GM21447 (cell line): Measurements from ENCODE around the gene SEMA3C.
"Not testable (repeated sequence)": the region's sequence is repeated elsewhere in the genome, so short reads cannot be mapped to it uniquely, and the experiment has no call there.

Experiments used
- ATAC-seq: cut with Tn5 transposase; IDR thresholded peaks from one replicate; pipeline ENCODE4 v1.9.1; 2021; ENCODE audit not compliant: unreplicated experiment

SEMA3C gene

DNA sequence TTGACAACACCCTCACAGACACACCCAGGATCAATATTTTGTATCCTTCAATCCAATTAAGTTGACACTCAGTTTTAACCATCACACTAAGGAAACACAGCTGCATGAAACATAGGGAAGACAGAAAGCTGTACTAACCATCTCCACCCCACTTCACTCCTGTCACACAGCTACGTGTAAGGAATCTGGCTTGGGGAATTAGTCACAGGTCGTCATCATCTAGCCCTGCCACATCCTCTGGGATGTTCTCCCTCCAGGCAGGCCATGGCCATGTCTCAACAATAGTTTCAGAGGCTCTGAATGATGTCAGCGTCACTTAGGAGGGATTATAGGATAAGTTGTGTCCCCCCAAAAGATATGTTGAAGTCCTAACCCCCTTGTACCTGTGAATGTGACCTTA lies 10.8 kb upstream of the SEMA3C start:
- no peak for ATAC-seq

DNA sequence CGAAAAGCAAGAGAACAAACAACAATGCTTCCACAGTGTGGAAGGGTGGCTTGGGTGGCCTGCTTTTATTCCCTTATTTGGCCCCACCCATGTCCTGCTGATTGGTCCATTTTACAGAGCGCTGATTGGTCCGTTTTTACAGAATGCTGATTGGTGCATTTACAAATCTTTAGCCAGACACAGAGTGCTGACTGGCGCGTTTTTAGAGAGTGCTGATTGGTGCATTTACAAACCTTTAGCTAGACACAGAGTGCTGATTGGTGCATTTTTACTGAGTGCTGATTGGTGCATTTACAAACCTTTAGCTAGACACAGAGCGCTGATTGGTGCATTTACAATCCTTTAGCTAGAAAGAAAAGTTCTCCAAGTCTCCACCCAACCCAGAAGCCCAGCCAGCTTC lies 8.1 kb upstream of the SEMA3C start:
- not testable (repeated sequence) for ATAC-seq

DNA sequence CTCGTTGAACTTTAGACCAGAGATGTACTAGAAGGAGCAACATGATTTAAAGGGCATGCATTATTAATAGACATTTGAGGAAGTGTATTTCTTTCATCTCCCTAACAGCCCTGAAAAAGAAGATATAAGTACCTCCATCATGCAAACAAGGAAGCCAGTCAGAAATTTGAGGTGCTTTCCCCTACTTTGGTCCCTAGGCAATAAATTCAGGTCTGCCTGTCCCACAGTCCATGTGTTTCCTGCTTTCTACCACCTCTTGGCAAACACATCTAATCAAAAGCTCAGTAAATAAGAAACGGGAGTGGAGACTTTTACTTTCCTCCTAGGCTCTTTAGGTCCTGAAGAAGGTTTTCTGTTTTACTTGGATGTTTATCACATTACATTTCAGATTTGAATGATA lies 5.2 kb upstream of the SEMA3C start:
- ATAC-seq, result no peak

DNA sequence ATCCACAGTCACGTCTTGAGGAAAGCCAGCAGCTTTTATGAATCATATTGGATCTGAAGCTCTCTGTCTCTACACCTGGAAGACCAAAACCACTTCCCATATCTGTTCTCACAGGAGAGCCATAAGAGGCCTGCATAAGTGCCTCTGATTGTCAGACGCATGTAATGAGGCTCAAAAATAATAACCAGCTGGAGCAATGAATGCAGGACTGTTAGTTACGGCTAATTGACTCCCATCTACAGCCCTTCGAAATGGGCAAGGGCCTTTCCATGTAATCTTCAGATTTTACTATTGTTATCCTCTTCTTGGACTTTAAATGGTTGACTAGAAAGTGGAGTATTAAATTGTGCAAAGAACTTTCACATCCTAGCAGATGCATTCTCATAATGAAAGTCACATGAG lies 4.4 kb upstream of the SEMA3C start:
- ATAC-seq, result no peak

DNA sequence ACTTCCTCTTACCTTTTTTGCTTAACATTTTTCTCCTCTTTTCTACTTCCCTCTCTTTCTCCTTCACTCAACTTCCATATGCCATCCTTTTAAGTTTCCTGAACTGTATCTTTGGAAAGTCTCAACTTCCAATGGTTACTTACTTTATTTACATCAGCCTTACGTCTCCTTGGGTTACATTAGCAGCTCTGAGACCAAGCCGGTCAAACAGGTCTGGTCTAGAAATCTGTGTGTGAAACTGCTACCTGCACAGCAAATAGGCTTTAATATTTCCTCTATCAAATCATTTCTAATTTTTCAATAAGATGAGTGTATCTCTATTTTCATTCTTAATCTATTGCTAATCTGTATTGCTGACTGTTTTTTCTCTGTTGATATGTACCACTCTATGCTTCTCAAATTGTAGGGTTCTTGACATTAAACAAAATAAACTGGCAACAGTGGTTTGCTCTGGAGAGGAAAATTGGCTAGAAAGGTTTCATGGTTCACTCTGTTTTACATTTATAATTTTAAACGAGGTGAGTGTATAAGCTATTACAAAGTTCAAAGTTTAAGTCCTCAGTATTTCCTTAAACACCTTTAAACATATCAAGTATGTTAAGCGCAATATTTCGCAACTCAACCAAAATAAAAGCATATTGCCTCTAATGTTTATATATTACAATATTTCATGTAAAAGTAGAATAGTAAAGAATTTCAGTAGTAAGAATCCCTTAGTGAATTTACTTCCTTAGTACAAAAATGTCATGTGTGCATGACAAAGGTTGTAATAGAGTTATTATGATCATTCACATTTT lies 3.6 kb upstream of the SEMA3C start:
- no peak for ATAC-seq

DNA sequence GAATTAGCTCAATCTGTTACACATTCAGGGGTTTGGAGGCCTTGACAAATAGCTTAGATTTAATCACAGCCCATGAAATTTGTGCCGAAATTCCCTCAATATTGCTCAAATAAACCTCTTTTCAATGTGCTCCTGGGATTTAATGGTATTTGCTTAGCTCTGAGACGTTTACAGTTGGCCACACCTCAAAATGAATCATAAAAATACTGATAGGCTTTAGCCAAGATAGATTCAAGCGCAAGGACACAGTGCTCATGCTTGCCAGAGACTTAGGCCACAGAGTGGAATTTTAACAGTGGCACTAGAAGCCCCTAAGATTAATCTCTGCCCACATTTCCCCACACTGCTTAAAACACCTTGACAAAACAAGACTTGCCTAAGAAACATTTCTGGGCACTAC lies 2.3 kb upstream of the SEMA3C start:
- no peak for ATAC-seq

DNA sequence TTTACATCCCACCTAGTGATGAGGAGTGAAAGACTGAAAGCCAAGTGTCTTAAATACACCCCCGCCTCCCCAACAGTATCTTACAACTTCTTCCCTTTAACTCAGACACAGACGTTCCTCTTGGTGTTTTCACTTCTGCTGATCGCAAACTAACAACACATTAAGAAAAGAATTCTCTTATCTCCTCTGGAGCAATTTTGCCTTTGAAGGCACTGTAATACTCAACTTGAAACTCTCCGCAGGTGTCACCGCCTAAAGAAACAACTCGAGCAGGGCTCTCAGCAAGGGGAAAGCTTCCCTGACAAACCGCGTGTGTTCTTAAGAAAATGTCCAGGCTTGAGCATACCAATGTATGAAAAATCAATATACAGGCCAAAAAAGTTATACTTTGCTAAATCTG lies 452 bp downstream of the SEMA3C start:
- ATAC-seq, result no peak

DNA sequence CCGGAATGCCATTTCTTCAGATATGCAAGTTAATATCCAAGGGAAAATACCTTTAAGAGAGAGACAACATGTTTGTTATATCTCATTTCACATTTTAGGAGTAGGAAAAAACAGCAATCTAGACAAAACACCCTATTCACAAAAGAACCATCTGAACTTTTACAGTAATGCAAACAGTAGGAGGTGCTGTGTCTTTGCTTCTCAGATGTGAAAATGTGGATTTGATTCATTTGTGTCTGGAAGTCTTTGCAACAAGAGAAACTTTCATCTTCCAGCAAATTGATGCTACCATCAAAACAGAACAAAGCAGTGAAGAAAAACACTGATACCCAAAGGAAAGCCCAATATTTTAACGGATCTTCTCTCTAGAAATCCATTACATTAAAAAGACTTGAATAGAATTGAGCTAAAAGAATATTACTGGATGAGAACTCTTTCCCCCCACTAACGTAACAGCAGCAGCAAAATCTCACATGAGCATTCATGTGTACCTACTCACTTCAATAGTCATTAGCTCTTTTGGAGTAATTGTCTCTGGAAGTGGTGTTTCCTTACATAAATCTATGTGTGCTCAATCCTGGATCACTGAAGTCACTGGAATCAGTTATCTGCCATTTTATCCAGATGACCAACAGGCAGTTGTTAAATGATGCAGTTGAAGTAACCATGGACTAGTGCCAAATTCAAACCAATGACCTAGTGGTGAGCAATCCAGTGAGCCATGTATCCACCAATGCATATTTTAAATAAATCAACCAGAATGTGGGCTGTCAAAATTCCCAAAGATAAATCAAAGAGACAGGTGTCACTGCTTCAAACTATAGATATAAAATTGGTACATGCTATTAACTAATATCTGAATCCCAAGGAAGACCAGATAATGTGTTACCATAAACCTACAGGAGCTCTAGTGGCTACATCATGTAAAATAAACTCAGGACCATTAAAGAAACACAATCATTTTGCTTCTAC lies 1.8 kb downstream of the SEMA3C start:
- no peak for ATAC-seq

DNA sequence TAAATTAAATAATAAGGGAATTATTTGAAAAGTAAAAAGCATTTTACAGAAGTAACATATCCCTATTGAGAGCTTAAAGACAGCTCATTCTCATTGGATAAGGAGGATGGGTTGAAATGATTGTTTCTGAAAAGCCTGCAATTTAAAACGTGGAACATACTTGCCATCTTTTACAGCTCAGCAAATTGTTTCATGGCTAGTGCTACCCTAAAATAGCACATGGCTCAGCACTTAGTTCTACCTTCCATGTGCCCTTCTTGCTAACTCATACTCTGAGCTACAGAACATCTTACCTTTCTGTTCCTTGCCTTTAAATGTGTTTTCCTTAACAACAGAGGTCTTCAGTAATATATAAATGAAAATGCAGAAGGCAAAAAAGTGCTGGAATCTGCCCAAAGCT lies 8.6 kb downstream of the SEMA3C start:
- no peak for ATAC-seq

DNA sequence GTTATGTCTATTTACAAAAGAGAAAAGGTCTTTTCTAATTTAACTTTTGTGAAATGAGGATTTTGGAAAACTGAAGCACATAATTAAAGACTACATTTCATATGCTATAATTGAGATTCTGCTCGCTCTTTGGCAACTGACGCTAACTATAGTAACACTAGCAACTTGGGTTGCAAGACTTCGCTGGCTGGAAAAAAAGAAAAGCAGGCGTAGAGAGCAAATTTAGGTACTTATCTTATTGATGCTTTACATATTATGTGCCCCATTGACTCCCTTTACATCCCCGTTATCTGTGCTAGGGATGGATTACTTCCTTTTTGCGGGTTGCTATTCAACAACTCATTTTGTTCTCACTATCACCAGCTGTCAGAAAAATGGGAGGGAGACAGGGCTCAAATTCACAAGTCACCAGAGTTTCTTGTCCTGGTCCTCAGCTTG lies 10.5 kb downstream of the SEMA3C start:
- ATAC-seq, result no peak

DNA sequence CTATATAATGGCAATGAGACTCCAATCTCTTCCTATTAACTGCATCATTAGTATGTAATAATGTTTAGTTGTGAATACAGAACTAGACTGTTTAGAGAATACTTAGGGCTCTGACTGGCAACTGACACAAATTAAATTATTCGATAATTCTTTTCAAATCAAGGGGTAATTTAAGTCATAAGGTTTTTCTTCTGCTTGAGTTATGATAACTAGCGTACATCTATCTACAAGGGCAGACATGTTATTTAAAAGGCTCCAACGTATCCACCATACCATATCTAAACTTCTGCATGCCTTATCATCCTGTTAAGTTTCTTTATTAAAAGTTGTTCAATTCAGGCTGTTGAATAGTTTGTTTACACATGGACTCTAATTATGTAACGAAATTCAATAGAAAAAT lies 11.2 kb downstream of the SEMA3C start:
- no peak for ATAC-seq

DNA sequence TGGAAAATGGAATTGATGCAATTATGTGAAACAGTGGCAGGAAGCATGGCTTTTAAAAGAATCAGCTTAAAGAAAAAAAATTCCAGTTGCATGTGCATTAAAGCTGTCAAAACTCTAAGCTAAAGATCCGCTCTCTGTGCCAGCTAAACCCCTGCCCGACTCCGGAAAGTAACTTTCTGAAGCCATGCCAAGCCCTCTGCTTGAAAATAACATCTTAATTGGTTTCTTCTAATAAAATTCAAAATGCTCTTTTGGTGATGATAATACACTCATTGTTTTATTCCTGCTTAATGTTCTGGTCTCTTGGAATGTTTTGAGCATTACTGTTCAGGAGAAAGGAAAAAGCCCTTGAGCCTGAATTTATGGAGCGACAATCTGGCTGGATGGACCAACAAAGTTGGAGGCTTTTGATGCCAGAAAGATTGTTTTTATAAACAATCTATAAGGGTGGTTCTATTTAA lies 11.7 kb downstream of the SEMA3C start:
- no peak for ATAC-seq

DNA sequence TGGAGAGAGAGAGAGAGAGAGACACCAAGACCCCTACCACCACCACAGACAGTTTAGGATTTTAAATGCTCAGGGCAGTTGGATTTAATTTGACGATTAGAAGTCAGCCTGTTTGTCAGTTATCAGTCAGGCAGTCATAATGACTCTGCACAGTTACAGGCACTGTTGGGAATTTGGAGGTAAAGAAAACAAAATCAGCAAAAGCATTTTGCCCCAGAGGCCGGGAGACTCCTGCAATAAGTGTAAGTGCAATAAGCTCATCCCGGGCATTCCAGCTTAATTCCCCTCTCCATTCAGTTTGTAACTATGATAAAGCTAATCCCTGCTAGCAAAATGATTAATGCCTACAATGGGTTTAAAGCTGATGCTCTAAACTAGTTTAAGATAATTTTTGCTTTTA lies 13.5 kb downstream of the SEMA3C start:
- no peak for ATAC-seq

DNA sequence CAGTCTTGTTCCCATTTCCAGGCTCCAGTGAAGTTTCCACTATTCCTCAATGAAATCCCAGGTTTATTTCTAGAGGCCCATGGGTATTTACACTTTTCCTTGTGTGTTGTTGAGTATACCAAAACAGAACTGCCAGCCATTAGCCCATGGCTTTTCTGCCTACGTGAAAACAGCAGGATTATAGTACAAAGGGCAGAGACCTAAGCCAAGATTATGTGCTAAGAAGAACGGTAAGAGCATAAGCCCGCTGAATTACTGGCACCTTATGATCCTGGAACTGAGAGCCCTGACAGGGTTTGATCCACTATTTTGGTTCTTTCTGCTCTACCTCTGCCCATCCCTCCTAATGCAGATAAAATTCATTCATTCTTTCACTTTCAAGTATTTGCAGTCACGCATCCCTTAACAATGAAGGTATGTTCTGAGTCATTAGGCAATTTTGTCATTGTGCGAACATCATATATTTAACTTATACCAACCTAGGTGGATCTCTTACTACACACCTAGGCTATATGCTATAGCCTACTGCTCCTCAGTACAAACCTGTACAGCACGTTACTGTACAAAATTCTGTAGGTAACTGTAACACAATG lies 16.0 kb downstream of the SEMA3C start:
- no peak for ATAC-seq

DNA sequence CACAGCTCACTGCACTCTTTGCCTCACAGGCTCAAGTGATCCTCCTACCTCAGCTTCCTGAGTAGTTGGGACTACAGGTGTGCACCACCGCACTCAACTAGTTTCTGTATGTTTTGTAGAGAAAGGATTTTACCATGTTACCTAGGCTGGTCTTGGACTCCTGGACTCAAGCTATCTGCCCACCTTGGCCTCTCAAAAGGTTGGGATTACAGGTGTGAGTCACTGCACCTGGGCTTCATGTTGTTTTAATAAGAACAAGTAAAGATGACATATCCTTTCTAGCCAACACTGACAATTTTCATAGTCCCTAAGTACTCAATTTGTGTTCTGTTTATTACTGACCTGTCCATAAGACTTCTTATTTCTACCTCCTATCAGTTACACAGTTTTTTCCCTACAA lies 16.8 kb downstream of the SEMA3C start:
- ATAC-seq, result no peak

DNA sequence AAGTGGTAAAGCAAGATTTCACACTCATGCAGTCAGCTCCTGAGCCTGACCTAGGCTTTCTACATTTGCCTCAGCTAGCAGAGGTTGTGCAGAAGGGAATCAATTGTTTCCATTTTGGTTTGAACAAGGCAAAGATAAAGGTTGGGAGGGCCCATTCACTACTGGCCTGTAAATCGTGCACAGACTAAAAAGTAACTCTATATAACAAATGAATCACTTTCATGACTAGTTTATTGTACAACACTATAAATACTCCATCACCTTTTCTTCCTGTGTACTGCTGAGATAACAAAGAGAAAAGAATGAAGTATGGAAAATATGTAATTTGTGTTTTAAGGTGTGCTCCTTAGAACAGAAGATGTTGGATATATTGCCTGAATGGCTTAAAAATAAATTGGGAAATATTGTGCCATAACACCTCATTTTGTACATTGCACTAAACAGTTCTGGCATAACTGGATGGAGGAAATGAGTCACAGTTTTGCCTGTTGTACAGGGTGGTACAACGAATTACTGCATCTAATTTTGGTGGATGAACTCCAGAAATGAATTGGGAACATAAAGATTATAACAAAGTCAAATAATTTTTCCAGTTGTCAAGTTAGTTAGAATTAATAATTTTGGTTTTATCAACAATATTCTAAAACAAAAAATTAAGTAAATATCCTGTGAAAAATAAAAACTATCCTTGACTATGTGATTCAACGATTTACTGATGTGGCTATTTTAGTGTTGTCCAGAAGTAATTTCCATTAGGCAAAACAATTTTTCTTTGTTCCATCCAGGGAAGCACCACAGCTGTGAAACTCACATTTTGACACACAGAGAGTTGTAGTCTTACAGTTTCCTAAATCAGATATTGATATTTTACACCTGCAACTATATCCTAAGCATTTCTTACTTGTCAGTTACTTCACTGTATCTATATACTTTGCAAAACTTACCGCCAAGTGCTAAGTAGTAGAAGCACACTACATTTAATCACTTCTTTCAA lies 18.0 kb downstream of the SEMA3C start:
- no peak for ATAC-seq

DNA sequence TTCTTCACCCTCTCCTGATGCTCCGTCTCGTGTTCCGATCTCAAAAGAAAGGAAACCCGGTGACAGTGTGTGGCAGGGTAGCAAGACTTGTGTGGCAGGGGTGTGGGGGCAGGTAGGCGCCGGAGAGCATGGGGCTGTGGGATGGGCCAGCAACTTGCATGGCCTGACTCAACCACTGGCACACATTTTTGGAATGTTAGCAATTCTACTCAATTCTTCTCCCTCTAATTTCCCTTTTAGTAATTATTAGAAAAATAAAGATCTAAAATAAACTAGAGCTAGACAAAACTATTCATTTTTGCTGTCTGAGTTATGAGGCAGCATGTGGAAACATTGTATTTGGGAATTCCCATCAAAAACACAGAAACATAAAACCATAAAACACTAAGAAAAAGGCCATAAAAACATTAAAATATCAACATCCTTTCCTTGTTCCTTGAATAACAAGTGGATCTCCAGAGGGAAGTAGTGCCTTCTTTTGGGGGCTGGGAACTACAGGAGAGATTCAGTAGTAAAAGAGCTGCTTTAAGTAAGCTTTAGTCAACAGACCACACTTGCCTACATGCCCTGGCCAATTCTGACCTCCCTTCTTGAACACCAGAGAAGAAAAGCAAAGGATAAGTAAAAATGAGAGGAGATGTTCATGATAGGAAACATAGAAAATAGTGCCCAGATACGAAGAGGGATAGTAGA lies 21.8 kb downstream of the SEMA3C start:
- no peak for ATAC-seq

DNA sequence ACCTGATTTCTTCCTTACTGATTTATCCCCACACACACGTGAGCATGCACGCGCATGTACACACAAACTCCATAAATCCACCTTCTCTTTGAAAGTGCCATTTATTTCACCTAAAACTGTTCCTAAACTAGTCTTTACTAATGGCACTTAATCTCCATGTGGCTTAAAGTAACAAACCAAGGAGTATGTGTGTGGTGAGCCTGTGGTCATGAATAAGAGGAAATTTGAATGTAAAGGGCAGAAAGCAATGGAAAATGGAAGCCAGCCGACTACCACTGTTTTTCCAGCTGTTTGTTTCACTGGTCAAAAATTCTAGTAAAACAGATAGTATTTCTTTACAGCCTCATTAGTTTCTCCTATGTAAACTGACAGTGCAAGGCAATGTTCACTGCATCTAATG lies 23.8 kb downstream of the SEMA3C start:
- ATAC-seq, result no peak

DNA sequence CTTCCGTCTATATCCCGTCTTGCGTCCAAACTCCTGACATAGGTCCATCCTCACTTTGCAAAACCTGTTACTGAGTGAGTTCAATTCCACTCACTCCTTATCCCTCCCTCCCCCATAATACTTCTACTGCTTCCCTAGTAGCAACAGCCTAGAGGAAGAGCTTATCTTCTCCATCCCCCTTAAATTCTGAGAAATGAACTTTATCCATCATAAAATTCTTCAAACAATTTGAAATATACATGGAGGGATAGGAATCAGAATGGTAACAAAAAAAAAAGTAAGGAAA lies 27.6 kb downstream of the SEMA3C start:
- no peak for ATAC-seq
